Ramos (cell line): ENCODE measurements around the gene GORAB.

Experiments
- in situ Hi-C: fragments of 300-500 bp; cut with MboI; formaldehyde crosslinking; loops from one replicate; pipeline ENCODE4 v1.14.3; 2022; ENCODE audit warnings: low sequenced_read_pairs; ENCODE audit not compliant: unreplicated experiment

GORAB gene, protein sequence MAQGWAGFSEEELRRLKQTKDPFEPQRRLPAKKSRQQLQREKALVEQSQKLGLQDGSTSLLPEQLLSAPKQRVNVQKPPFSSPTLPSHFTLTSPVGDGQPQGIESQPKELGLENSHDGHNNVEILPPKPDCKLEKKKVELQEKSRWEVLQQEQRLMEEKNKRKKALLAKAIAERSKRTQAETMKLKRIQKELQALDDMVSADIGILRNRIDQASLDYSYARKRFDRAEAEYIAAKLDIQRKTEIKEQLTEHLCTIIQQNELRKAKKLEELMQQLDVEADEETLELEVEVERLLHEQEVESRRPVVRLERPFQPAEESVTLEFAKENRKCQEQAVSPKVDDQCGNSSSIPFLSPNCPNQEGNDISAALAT

DNA sequence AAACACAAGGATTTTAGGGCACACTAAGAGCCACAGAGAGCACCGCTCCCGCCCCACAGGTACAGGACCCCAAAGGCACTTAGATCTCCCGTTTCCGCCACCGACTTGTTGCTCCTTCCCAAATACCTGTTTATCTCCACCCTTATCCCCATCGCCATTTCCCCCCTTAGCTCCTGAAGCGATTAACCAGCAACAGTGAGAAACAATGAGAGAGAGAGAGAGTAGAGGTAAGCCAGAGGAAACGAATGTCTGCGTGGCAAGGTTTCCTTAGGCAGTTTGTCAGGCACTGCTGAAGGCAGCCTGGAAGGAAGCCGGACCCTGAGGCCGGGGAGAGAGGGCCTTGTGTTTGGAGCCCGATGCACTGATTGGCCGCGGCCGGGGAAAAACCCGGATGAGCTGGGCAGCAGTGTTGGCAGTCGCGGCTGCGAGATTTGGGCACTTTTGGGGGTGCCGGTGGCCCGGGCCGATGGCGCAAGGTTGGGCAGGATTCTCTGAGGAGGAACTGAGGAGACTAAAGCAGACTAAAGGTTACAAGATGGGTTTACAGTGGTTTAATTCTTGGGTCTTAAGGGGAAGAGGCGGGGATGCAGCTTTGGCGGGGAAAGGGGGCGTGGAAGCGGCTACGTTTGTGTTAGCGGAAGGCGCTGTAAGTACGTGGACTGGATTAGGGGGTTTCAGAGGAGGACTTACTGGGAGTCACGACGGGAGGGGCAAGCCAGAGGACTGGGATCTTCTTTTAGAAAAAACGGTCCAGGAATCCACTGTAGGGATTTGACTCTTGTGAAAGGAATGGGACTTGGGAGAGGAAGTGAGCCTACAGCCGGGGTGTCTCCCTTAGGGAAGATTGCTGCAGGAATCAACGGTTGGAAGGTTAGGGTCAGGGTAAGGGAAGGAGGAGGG is at the start of gene GORAB:
GORAB (plus strand) TSS at position 409 of the 900 bp plus-strand sequence; CDS start at position 467, 58 bp downstream.
- in situ Hi-C loops: no loop called here

GRCh38 chr1:170483051-170483450 is 48.9 kb upstream of the GORAB start:
- in situ Hi-C loops: no loop called here

- in situ Hi-C loops: no loop called here
These were observed 44.5 kb upstream of the GORAB start for GRCh38 chr1:170487503-170487902.

- in situ Hi-C loops: no loop called here
These were observed 40.7 kb upstream of the GORAB start for GRCh38 chr1:170491291-170491690.

DNA sequence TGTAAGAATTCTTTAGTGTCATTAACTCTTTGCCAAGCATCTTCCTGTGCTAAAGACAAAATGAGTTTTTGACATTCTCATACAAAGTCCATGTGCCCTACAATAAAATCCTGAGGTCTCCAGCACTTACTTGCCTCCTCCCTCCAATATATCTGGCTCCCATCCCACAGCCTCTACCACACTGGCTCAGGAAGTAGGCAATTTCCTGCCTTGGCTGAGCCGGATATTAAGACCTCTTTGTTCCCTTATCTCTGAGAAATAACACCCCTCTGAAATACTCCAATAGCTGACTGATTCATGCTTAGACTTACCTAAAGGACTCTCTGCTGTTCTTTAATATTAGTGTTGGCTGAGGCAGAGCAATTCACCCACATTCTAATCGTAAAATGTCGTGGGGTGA is 37.6 kb upstream of the GORAB start:
- in situ Hi-C loops: no loop called here

- in situ Hi-C loops: no loop called here
These were observed 37.0 kb upstream of the GORAB start for GRCh38 chr1:170495006-170495405.

- in situ Hi-C loops: no loop called here
These were observed 33.1 kb upstream of the GORAB start for GRCh38 chr1:170498876-170499275.

GRCh38 chr1:170503665-170504064 is 28.3 kb upstream of the GORAB start:
- in situ Hi-C loops: no loop called here

- in situ Hi-C loops: no loop called here
These were observed 21.8 kb upstream of the GORAB start for GRCh38 chr1:170510163-170510562.

DNA sequence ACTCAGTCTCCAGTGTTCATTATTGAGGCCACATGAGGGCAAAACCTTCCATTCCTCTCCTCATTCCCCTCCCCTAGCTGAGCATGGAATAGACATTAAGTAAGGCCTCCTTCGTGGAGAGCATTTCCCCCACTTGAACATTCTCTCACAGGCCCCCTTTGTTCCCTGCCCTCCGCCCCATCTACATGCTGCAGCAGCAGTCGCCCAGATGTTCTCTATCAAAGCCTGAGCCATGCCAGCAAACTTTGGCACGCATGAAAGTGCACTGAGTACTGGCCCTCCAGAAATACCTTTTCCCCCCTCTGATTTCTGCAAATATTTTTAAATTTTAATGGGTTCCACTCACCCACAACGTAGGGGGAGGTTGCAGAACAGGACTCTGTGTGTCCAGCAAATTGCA is 20.9 kb upstream of the GORAB start:
- in situ Hi-C loops: no loop called here

GRCh38 chr1:170513138-170513537 is 18.8 kb upstream of the GORAB start:
- in situ Hi-C loops: no loop called here

DNA sequence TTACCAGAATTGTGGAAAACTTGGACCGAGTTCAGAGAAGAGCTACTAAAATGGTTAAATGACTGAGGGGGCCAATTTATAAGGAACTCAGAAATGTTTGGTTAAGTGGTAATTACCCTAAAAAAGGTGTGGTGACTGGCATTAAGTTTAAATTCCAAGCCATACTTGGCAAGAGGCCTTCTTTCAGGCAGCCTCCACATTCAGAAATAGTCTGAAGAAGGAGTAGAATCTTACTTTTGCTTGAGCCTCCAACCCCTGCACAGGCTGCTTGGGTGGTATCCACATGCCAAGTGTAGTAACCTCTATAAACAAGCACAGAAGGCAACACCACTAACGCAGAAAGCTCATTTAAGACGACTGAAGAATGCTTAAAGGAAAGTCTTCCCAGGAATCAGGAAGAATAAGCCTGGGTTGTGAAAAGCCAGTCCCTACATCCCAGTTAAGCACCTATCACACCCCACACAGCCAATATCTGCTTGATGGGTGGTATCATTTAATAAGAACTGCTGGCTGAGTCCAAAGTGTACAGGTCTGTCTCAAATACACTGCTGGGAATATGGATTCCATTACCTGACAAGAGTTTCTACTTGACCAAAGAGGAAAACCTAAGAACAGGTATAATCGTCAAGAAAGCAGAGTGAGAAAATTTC is 13.7 kb upstream of the GORAB start:
- in situ Hi-C loops: no loop called here

GRCh38 chr1:170518965-170519364 is 13.0 kb upstream of the GORAB start:
- in situ Hi-C loops: no loop called here

GRCh38 chr1:170520601-170521000 is 11.4 kb upstream of the GORAB start:
- in situ Hi-C loops: no loop called here

DNA sequence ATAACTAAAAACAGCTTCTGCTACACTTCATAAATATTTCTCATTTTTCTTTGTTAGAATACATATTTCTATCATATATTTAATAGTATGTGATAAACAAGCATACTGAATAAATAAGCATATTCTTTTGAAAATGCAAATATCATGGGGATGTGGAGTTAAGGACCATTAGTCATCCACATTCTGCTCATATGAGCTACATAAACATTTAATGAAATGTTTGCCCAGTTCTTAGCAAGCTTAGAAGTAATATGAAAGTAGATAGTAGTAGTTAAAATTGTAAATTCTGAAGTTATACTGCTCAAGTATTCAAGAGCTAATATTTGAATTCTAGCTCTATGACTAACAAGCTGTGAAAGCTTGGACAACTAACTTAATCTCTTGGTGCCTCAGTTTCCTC is 10.1 kb upstream of the GORAB start:
- in situ Hi-C loops: no loop called here

DNA sequence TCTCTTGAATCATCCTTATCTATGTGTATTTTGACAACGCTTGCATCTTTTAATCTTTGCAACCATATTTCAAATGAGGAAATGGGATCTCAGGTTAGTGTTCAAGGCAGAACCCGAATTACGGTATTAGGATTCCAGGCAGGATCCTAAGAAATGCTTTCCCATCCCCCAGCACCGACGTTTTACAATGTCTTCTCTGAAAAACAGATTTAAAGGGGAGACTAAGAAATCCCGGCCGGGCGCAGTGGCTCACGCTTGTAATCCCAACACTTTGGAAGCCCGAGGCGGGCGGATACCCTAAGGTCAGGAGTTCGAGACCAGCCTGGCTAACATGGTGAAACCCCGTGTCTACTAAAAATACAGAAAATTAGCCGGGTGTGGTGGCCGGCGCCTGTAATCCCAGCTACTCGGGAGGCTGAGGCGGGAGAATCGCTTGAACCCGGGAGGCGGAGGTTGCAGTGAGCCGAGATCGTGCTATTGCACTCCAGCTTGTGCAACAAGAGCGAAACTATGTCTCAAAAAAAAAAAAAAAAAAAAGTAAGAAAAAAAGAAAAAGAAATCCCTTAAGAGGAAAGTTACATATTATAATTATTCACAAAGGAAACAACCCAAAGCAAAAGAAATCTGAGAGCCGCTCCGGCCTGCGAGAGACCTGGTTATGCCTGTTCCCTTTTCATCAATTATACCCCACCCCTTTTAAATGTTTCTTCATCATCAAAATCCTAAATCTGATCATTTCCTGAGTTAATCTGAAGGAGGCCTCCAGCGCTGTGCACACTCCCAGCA is 801 bp upstream of the GORAB start:
- in situ Hi-C loops: no loop called here

- in situ Hi-C loops: no loop called here
These were observed 1.3 kb downstream of the GORAB start for GRCh38 chr1:170533298-170533697.

- in situ Hi-C loops: no loop called here
These were observed 2.7 kb downstream of the GORAB start for GRCh38 chr1:170534626-170535147.

GRCh38 chr1:170535418-170535817 is 3.5 kb downstream of the GORAB start:
- in situ Hi-C loops: no loop called here
